GM21390 (cell line): ENCODE data around the gene NEFH.
"Not testable (repeated sequence)": the region's sequence is repeated elsewhere in the genome, so short reads cannot be mapped to it uniquely, and the experiment has no call there.

Experiments used
- ATAC-seq: cut with Tn5 transposase; IDR thresholded peaks from one replicate; pipeline ENCODE4 v1.9.1; 2021; ENCODE audit not compliant: unreplicated experiment

NEFH gene

DNA sequence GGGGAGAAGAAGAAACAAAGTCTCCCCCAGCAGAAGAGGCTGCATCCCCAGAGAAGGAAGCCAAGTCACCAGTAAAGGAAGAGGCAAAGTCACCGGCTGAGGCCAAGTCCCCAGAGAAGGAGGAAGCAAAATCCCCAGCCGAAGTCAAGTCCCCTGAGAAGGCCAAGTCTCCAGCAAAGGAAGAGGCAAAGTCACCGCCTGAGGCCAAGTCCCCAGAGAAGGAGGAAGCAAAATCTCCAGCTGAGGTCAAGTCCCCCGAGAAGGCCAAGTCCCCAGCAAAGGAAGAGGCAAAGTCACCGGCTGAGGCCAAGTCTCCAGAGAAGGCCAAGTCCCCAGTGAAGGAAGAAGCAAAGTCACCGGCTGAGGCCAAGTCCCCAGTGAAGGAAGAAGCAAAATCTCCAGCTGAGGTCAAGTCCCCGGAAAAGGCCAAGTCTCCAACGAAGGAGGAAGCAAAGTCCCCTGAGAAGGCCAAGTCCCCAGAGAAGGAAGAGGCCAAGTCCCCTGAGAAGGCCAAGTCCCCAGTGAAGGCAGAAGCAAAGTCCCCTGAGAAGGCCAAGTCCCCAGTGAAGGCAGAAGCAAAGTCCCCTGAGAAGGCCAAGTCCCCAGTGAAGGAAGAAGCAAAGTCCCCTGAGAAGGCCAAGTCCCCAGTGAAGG lies 9.2 kb downstream of the NEFH start:
- not testable (repeated sequence) for ATAC-seq

- ATAC-seq = no peak
Observed at GRCh38 chr22:29491012-29491411, 11.0 kb downstream of the NEFH start.

GRCh38 chr22:29493636-29494035 lies 13.6 kb downstream of the NEFH start:
- no peak for ATAC-seq

GRCh38 chr22:29499852-29500251 lies 19.8 kb downstream of the NEFH start:
- no peak for ATAC-seq

DNA sequence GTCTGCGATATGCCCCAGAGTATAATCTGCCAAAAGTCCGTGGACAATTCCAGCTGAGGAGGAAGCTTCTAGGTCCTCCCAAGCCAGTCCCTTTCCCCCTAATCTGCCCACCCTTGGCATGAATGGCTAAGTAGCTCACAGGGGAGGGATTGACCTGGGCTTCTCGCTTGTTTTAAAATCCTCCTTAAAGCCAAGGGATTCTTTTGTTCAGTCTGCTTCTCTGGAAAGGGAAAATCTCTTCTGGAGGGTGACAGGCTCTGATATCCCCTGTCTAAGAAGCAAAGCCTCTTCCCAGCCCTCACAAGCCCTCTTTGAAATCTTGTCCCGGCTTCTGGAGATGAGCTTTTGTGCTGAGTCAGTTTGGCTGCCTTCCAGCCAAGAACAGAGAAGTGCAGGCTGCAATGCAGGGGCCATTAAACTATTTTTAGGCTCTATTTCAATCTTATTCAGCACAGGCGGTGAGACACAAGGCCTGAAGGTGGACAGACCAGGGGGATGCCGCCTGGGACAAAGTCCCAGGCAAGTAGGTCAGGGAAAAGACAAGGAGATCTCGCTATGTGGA lies 23.9 kb downstream of the NEFH start:
- ATAC-seq = no peak

GRCh38 chr22:29509298-29509697 lies 29.3 kb downstream of the NEFH start:
- ATAC-seq = no peak

DNA sequence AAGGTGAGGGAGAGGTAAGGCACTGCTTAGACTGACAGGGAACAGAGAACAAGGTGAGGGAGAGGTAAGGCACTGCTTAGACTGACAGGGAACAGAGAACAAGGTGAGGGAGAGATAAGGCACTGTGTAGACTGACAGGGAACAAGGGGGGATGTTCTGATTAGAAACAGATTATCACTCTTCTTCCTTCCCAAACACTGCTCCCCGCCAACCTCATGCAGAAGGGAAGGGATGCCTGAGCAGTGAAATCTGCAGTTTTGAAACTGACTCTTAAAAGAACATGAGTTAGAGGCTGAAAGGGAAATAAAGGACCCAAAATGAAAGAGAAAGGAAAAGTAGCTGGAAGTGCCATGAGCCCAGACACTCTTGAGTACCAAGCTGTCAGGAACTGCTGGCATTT lies 29.8 kb downstream of the NEFH start:
- ATAC-seq = no peak

DNA sequence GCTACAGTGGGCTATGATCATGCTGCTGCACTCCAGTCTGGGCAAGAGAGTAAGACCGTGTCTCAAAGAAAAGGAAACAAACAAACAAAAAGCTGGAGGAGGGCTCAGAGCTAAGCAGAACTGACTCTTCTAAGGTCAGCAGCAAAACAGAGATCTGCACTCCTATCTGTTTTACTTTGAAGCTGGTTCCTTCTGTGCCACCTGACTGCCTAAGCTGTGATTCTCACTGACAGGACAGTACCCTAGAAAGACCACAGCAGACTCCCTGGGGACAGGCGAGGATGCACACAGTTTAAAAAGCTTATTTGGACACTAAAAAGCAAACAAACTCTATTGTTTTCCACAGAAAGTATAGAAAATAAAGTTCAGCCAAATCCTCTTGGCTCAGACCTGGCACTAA lies 30.5 kb downstream of the NEFH start:
- ATAC-seq = no peak

DNA sequence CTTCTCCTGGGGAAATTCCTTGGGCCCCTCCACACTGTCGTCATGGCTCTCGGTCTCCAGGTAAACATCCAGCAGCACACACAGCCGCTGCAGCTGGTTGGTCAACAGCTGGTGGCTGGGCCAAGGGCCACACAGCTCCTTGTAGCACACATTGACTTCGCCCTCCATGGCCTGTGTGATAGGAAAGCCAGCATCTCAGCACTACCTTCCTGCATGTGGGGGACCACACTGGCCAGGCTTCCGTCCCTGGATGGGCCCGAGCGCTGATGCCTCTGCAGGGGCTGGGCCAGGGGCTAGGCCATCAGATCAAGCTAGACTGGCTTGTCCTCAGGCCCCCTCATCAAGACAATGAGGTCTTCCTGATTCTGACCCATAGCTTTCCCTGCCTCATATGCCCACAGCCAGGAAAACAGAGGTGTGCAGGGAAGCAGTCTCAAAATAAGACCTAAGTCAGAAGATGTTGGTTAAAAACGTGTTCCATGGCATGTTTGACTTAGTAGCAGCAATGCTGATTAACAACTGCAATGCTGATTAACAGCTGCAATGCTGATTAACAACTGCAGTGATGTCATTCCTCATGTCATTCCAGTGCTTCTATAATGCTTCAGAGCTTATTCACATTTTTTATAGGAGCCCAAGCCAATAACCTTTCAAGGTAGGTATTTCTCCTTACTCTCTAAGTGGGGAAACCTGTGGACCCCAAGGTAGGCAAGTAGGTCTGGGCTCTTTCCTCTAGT lies 31.3 kb downstream of the NEFH start:
- no peak for ATAC-seq

- no peak for ATAC-seq
Observed at GRCh38 chr22:29512031-29512430, 32.0 kb downstream of the NEFH start.

GRCh38 chr22:29517215-29517908 lies 37.3 kb downstream of the NEFH start:
- no peak for ATAC-seq

- no peak for ATAC-seq
Observed at GRCh38 chr22:29518427-29518826, 38.4 kb downstream of the NEFH start.

GRCh38 chr22:29519996-29520395 lies 40.0 kb downstream of the NEFH start:
- ATAC-seq = no peak

GRCh38 chr22:29520851-29521250 lies 40.8 kb downstream of the NEFH start:
- ATAC-seq = no peak

GRCh38 chr22:29521526-29521925 lies 41.5 kb downstream of the NEFH start:
- no peak for ATAC-seq

GRCh38 chr22:29523761-29524160 lies 43.7 kb downstream of the NEFH start:
- no peak for ATAC-seq

GRCh38 chr22:29524442-29525191 lies 44.6 kb downstream of the NEFH start:
- ATAC-seq = no peak

DNA sequence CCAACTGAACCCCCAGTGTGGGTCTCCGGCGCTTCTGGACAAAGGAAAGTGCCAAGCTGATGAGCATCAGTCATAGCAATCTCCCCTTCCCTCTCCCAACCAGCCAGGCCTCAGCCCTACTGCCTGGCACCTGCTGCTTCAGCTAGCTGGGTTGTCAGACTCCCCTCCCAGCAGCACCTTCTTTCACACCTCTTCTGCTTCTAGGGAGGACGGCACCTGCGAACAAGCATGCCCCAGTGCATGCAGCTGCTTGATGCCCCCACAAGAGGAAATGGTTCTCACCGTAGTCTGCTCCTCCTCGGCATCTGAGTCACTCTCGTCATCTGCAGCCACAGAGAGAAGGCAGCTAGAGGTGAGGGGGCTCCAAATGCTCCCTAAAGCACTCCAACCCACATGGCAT lies 48.1 kb downstream of the NEFH start:
- no peak for ATAC-seq

DNA sequence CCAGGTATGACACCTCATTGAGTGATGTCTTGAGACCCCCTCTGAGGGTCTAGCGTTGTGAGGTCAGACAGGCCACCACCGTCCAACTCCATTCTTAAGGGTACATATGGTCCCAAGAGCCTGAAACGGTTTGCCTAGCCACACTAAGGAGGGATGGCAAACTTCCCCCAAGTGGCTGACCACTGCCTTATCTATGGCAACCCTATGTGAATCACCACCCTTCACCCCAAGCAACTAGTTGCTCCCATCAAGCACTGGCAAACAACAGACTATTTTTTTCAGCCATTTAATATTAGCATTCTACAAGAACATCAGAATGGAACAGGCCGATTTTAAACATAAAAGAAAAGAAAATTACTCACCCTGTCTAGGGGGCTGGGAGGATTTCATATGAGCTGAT lies 50.7 kb downstream of the NEFH start:
- no peak for ATAC-seq

- no peak for ATAC-seq
Observed at GRCh38 chr22:29531419-29531818, 51.4 kb downstream of the NEFH start.

- no peak for ATAC-seq
Observed at GRCh38 chr22:29536411-29536810, 56.4 kb downstream of the NEFH start.
